Motor neuron (in vitro differentiated cells): ENCODE data around the gene CELF2. TPM values are rescaled to one million over a fixed set of nuclear protein-coding genes. Genes with fewer than 3 reads are reported as not detected.
"Not testable (repeated sequence)": the region's sequence is repeated elsewhere in the genome, so short reads cannot be mapped to it uniquely, and the experiment has no call there.

ENCODE experiments used
- ATAC-seq, 8 experiments: fragments of 200-7000 bp; cut with Tn5 transposase; replicated peaks in 6 of 8; 2 replicates each; pipeline ENCODE4 v1.8.0; 2021; ENCODE audit warnings: mild to moderate bottlenecking in 8 of 8, moderate library complexity in 8 of 8
- H3K27ac ChIP-seq, 2 donors: fragments of 250-450 bp; sonication (Bioruptor Pico); 2 replicates each; pipeline ENCODE4 v1.9.0; 2021; ENCODE audit warnings: antibody characterized with exemption in 2 of 2, mild to moderate bottlenecking in 2 of 2, moderate library complexity in 1 of 2
- H3K4me1 ChIP-seq, 2 donors: fragments of 250-450 bp; sonication (Bioruptor Pico); replicated peaks in 1 of 2; 2 replicates each; pipeline ENCODE4 v1.6.1; 2021; ENCODE audit warnings: antibody characterized with exemption in 2 of 2, mild to moderate bottlenecking in 2 of 2, moderate library complexity in 1 of 2
- H3K4me3 ChIP-seq, 5 donors: fragments of 250-450 bp; sonication (Bioruptor Pico); 2 replicates each; pipeline ENCODE4 v1.9.0; 2021; ENCODE audit warnings: antibody characterized with exemption in 5 of 5, mild to moderate bottlenecking in 5 of 5, moderate library complexity in 4 of 5
- WGBS, 10 experiments: fragments of 450-650 bp; shearing (Covaris generic); methylation state at CpG; one replicate each; pipeline ENCODE4 v1.0.0; 2022; 5-methylcytosine and 5-hydroxymethylcytosine counted together
- in situ Hi-C, 9 experiments: fragments of 400-800 bp; cut with MboI; loops; one replicate each; pipeline ENCODE4 v1.15.0; 2021; ENCODE audit warnings: low sequenced_read_pairs in 9 of 9, low pct_unique_long_range_greater_than_20kb in 2 of 9; ENCODE audit not compliant: unreplicated experiment in 9 of 9
- total RNA-seq, 8 experiments: library from RNA; unstranded; fragments of 300-600 nt; gene quantifications; 2 replicates each; pipeline versions ENCODE4 v1.2.3 to v1.2.4, GENCODE V29; 2022

Gene CELF2
- total RNA-seq, 8 experiments from 2014 or later, result 10.4 to 60.9 (median 15.6) TPM

DNA sequence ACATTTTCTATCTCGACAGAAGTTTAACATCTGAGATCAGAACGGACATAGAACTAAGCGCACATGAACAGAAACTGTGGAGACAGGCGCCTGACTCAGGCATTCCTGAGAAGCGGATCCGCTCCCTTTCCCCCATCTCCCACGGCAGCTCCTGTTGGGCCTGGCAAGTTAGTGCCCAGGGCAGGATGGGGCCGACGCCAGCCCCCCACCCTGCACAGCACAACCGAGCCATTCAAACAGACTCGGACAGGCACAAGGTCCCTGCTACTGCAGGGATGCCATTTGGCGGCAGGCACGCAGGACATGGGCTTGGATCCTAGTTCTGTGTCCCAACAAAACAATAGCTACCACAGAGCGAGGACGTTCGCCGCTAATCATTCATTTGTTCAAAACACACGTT is 322.0 kb downstream of the CELF2 start:
- Histone ChIP-seq H3K4me1 (peaks cover 15% of the 10 kb centered on the region in 2 donors), H3K4me3 (no peak overlapping the region), H3K27ac (no peak overlapping the region)
- WGBS, 10 experiments, result 60 to 100% (median 92%) methylated on average over 1 to 10 of the region's 18 CpGs; no CpG with 5 or more reads in 2 of the 10 experiments
- no peak for ATAC-seq
- in situ Hi-C loops, result no loop called here

DNA sequence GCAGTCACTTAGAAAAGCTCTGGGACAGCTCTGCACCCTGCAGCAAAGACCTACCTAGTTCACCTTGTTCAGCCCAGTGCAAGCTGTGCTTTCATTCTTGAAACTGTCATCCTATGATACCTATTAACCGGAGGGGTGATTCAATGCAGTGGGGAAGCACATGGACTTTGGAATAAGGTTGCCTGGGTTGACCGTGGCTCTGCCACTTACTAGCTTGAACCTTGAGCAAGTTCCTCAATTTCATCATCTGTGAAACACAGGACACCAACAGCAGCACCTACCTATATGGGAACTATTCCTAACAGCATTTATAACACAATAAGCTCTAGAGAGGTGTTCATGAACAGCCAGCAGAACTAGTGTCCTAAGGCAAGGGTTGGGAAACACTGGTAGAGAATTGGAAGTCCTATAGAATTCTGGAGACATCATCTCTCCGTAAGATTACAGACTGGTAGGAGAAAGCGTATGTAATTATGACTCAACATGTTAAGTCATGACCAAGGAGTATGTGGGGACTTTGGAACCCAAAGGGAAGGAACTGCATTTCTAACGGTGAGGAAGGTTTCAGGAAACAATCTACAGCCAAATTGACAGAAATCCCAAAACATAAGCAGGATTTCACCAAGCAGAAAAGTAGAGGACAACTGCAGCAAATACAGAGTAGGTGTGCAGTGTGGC is 323.8 kb downstream of the CELF2 start:
- no peak overlapping the region for H3K4me3 ChIP-seq
- in situ Hi-C loops, result no loop called here
- ATAC-seq, result no peak
- peaks cover 10 to 23% of the 10 kb centered on the region in 2 donors for H3K4me1 ChIP-seq
- H3K27ac ChIP-seq, result no peak overlapping the region
- WGBS, 10 experiments, result 33 to 98% (median 82%) methylated on average over 1 to 5 of the region's 5 CpGs; no CpG with 5 or more reads in 1 of the 10 experiments

DNA sequence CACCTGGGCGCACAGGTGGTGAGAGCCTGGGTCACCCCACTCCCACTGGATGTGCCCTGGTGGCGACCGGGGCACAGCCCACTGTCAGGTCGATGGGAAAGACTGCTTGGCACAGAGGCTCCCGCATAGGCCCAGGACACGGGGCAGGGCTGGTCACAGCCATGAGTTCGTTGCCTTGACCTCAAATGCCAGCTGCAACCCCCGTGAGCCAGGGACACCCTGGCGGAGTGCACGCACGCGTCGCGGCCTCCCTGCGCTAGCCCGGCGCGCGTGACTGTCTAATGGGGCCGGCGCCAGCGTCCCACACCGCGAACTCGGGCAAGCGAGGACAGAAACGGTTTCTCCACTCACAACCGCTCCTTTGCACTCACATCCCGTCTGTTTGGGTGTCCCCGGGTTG is 326.4 kb downstream of the CELF2 start:
- Histone ChIP-seq H3K4me3 (no peak overlapping the region), H3K4me1 (peaks cover 0 to 10% of the 10 kb centered on the region in 2 donors), H3K27ac (no peak overlapping the region)
- in situ Hi-C loops, result no loop called here
- WGBS, 10 experiments, result 90 to 100% methylated on average over 2 of the region's 30 CpGs; no CpG with 5 or more reads in 8 of the 10 experiments
- ATAC-seq, result no peak

DNA sequence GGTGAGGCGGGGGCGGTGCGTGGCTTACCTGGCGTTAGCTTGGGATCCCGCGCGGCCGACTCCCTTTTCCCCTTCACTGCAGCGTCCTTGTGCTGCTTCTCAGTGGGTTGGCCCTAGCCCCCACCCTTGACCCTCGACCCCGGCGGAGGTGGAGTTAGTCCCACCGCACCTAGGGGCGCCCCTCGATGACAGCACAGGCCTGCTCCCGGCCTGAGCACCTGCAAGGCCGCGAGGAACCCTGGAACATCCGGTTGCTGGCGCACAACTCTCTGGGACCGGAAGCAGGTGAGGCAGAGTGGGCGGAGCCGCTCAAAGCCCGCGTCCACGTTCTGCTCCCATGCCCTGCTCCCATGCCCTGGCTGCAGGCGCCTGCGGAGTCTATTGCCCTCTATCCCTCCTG is 326.9 kb downstream of the CELF2 start:
- no peak for ATAC-seq
- H3K4me1 ChIP-seq, result peaks cover 0 to 10% of the 10 kb centered on the region in 2 donors
- no peak overlapping the region for H3K27ac ChIP-seq
- WGBS, 10 experiments, result 10 to 100% (median 100%) methylated on average over 1 to 2 of the region's 28 CpGs; no CpG with 5 or more reads in 6 of the 10 experiments
- H3K4me3 ChIP-seq, result no peak overlapping the region
- in situ Hi-C loops, result no loop called here

DNA sequence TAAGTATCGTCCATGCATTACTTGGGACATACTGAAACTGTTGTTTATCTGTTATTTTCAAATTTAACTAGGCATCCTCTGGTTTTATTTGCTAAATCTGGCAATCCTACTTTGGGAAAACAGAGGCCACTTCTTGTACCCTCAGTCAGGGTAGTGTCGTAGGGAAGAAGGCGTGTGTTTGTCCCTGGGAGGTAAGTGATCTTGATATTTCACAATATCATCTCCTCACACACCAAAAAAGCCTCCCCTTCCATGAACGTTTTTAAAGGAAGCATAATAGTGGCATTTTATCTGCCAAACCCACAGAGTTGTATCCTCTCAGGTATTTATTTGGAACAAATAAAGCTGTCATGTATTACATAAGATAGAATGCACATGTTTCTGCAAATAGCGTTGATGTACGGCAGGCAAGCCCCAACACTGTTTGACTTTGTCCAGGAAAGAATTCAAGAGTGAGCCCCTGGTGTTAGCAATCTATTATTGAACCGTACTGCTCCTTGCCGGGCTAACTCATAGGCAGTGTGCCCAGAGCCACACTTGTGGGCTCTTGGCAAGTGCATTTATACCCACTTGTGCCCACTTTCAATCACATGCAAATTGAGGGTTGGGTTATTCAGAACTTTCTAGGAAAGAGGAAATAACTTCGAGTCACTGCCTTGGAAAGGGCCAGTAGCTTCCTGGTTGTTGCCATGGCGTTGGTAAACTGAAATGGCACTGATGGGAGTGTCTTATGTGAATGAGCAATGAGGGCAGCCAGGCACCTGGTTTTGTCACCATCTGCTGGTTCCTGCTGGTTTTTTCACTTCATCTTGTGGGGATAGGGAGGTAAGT is 327.8 kb downstream of the CELF2 start:
- H3K4me3 ChIP-seq, result no peak overlapping the region
- 0 to 100% (median 72%) methylated on average over 2 to 9 of the region's 10 CpGs for WGBS, 10 experiments
- no peak overlapping the region for H3K27ac ChIP-seq
- ATAC-seq, result peak in 6 of 8 experiments; percentile 45 to 91 (median 62)
- H3K4me1 ChIP-seq, result peaks cover 0 to 10% of the 10 kb centered on the region in 2 donors
- in situ Hi-C loops, result no loop called here

DNA sequence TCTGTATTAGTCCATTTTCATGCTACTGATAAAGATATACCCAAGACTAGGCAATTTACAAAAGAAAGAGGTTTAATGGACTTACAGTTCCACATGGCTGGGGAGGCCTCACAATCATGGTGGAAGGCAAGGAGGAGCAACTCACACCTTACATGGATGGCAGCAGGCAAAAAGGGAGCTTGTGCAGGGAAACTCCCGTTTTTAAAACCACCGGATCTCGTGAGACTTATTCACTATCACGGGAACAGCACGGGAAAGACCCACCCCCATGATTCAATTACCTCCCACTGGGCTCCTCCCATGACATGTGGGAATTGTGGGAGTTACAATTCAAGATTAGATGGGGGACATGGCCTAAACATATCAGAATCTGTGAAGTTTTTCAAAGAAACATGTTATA is 329.9 kb downstream of the CELF2 start:
- H3K4me3 ChIP-seq, in situ Hi-C loops, H3K27ac ChIP-seq, ATAC-seq: not testable (repeated sequence)
- WGBS, 10 experiments, result 30 to 98% (median 95%) methylated on average over 4 to 5 of the region's 5 CpGs; no CpG with 5 or more reads in 3 of the 10 experiments
- H3K4me1 ChIP-seq, result peaks cover 0 to 10% of the 10 kb centered on the region in 2 donors

DNA sequence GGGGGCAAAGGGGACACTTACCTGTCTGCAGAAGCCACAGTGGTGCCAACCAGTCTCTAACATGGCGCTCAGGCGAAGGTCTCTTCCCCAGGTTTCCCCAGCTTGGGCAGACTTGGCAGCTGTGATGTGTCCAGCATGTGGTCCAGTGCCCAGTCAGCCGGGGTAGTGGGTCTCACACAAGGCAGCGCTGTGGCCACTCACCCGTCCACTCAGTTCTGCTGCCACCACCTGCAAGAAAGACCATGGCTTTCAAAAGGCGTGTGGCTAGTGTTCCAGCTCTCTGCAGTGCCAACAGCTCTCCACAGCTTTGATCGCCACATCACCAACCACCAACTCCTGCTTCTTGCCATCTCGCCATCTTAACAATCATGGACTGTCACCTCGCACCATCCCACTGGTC is 334.1 kb downstream of the CELF2 start:
- WGBS, 10 experiments, result 80 to 100% (median 100%) methylated on average over 1 to 3 of the region's 9 CpGs; no CpG with 5 or more reads in 7 of the 10 experiments
- Histone ChIP-seq H3K4me3 (no peak overlapping the region), H3K4me1 (peaks cover 0 to 4% of the 10 kb centered on the region in 2 donors), H3K27ac (no peak overlapping the region)
- no peak for ATAC-seq
- in situ Hi-C loops, result no loop called here

DNA sequence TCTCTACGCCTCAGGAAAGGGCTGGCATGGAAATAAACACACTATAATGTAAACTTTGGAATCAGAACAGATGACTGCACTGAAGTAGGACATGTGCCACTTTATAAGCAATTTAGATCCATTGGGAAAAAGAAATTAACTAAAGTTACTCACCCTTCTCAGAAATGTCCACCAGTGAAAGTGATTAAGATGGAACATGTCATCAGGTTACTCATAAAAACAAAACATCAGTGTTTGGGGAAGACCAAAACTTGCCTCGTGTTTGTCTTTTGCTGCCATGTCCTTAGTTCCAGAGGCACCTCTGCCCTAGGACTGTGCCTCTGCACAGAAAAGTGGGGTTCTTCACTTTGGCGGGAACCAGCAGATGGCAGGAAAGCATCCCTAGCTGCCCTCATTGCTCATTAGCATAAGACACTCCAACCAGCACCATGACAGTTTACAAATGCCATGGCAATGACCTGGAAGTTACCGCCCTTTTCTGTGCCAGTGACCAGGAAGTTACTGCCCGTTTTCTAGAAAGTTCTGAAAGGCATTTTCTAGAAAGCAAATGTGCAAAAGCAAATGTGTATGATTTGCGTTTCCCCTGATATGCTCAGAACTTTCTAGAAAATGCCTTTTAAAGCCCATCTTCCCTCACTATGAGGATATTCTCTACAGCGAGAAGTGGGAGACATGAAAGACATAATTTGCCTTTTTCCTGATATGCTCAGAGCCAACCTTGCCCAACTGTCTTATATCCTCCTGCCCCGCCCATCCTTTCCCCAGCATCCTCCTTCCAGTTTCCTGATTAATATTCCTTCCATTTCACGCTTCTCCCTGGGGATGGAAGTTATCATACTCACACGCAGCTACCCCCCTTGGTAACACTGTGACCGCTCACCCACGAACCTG is 335.6 kb downstream of the CELF2 start:
- no peak for ATAC-seq
- Histone ChIP-seq H3K27ac (no peak overlapping the region), H3K4me3 (no peak overlapping the region), H3K4me1 (peaks cover 0 to 4% of the 10 kb centered on the region in 2 donors)
- WGBS, 10 experiments, result 28 to 100% (median 88%) methylated on average over 1 to 11 of the region's 12 CpGs
- in situ Hi-C loops, result no loop called here

DNA sequence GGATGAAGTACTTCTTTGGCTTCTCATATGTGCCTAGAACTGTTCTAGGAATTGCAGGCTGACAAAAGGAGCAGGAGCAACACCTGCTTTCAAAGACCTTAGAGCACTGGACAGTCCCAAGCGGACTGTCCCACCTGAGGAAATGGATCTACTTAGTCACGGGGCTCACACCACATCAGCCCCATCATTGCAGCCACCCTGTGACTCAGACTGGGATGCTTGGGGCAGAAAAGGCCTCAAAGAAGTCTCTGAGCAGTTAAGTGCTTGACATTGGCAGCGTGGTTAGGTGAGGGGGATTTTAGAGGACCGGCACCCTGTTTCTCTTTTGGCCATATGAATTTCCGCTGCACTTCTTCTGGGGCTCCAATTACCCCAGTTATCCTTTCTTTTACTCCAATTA is 337.2 kb downstream of the CELF2 start:
- in situ Hi-C loops, result no loop called here
- no peak for ATAC-seq
- H3K4me3 ChIP-seq, result no peak overlapping the region
- H3K27ac ChIP-seq, result no peak overlapping the region
- H3K4me1 ChIP-seq, result peaks cover 0 to 4% of the 10 kb centered on the region in 2 donors
- 17 to 100% (median 92%) methylated on average over 1 to 5 of the region's 5 CpGs; no CpG with 5 or more reads in 1 of the 10 experiments for WGBS, 10 experiments

DNA sequence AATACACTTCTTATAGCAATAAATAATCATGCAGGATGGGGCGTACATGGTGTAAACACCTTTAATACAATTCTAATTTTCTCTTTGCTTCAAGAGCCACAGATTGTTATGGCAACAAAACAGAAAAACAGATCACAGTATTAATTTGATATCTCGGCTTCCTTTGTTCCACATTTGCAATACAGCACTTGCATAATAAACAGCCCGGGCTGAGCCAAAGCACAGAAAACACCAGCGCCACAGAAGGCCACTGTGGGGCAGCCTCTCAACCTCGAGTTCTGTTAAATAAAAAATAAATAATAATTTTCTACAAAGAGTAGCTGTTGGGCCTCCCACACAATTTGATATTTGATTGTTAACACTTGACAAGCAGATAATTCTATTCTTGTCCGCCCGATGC is 337.9 kb downstream of the CELF2 start:
- H3K4me3 ChIP-seq, result no peak overlapping the region
- no peak overlapping the region for H3K27ac ChIP-seq
- 18 to 100% (median 68%) methylated on average over 1 to 7 of the region's 7 CpGs; no CpG with 5 or more reads in 1 of the 10 experiments for whole genome bisulfite sequencing, 10 experiments
- peak in 2 of 8 experiments; percentile 28 to 55 for ATAC-seq
- peaks cover 0 to 4% of the 10 kb centered on the region in 2 donors for H3K4me1 ChIP-seq
- in situ Hi-C loops, result no loop called here

DNA sequence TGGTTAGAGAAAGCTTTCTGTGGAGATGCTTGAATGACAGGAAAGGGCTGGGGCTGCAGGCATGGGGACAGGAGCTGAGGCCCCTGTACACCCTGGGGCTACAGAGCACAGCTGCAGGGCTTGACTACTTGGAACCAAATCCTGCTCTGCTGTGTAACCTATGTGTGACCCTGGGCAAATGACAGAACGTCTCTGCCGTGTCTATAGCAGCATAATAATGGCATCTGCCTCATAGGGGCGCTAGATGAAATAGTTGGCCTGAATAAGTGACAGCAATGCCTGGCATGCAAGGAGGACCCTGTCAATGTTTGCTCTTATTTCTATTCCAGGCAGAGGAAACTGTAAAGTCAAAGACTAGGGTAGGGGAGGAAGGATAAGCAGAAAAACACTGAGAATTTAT is 339.8 kb downstream of the CELF2 start:
- ATAC-seq, result peak in 2 of 8 experiments; percentile 24 to 92
- Histone ChIP-seq H3K27ac (no peak overlapping the region), H3K4me3 (no peak overlapping the region), H3K4me1 (peaks cover 0 to 4% of the 10 kb centered on the region in 2 donors)
- WGBS, 10 experiments, result 0 to 45% (median 17%) methylated on average over 2 to 3 of the region's 3 CpGs; no CpG with 5 or more reads in 5 of the 10 experiments
- in situ Hi-C loops, result no loop called here

DNA sequence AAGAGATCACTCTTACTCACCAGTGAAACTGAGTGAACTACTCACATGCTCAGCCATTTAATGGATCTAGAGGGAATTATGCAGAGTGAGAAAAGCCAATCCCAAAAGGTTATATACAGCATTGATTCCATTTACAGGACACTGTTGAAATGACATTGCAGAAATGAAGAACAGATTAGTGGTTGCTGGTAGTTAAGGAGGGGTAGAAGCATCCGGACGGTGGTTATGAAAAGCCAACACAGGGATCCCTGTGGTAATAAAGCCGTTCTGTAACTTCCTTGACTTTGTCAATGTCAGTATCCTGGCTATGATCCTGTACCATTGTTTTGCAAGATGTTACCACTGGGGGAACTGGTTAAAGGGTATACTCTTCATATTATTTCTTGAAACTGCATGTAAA is 340.3 kb downstream of the CELF2 start:
- WGBS, 10 experiments, result 38 to 100% (median 78%) methylated on average over 1 to 3 of the region's 3 CpGs; no CpG with 5 or more reads in 1 of the 10 experiments
- peaks cover 0 to 4% of the 10 kb centered on the region in 2 donors for H3K4me1 ChIP-seq
- in situ Hi-C loops, result no loop called here
- no peak overlapping the region for H3K4me3 ChIP-seq
- no peak for ATAC-seq
- H3K27ac ChIP-seq, result no peak overlapping the region
